ENCODE measurements around the gene POU3F3. TPM values are rescaled to one million over a fixed set of nuclear protein-coding genes. Genes with fewer than 3 reads are reported as not detected.

Gene POU3F3
- total RNA-seq, 2 donors from 2014 or later, result 0.42 TPM; not detected in 1

DNA sequence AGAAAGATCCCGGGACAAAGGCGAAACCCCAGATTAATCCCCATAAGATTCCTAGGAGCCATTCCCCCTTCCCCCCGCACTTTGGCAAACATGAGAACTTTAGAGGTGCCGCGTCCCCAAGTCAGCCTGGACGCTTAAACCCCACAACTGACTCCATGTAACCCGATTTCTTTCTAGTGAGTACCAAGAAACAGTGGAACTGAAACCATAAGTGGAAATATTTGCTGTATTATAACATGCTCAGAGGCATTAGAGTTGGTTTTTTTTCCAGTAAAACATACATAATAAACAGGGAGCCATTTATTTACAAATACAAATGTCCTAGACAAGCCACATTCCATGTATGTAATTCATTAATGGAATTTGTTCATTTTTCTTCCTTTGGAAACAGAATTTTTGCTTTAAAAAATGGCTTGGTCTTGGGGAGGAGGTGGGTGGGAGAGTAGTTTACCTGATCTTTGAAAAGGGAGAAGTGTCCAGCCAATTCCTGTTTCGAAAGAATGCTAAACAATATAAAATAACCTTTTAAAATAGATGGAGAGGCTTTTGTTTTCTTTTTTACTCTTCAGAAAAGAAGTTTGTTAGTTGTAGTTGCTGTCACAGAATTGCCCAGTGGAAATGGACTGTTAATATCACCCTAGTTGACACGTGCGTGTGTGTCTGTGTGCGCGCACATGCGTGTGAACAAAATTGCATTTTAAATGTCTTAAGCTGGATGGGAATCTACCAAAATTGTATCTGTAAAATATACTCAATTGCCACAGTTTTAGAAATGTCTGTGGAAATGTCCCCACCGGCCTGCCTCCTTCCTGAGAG lies 10.6 kb downstream of the POU3F3 start:
- H3K4me1 ChIP-seq, result peaks cover 5% of the 10 kb centered on the region
- H3K9ac ChIP-seq (ENCODE audit: low read depth in 2 of 2, low read length in 2 of 2), result no peak overlapping the region
- no peaks in the 10 kb centered on the region for H3K9me3 ChIP-seq
- H3K36me3 ChIP-seq, result no peaks in the 10 kb centered on the region
- intact Hi-C loops (cut with DNase I), result no loop called here
- H3K4me3 ChIP-seq, result no peak overlapping the region
- H3K27ac ChIP-seq, result no peak overlapping the region
- TF ChIP-seq, protein P1, sequence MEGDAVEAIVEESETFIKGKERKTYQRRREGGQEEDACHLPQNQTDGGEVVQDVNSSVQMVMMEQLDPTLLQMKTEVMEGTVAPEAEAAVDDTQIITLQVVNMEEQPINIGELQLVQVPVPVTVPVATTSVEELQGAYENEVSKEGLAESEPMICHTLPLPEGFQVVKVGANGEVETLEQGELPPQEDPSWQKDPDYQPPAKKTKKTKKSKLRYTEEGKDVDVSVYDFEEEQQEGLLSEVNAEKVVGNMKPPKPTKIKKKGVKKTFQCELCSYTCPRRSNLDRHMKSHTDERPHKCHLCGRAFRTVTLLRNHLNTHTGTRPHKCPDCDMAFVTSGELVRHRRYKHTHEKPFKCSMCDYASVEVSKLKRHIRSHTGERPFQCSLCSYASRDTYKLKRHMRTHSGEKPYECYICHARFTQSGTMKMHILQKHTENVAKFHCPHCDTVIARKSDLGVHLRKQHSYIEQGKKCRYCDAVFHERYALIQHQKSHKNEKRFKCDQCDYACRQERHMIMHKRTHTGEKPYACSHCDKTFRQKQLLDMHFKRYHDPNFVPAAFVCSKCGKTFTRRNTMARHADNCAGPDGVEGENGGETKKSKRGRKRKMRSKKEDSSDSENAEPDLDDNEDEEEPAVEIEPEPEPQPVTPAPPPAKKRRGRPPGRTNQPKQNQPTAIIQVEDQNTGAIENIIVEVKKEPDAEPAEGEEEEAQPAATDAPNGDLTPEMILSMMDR (IDR thresholded peaks at IDR 0.05), result no peak
- no peak for DNase-seq
- peaks cover 91% of the 10 kb centered on the region for H3K27me3 ChIP-seq

DNA sequence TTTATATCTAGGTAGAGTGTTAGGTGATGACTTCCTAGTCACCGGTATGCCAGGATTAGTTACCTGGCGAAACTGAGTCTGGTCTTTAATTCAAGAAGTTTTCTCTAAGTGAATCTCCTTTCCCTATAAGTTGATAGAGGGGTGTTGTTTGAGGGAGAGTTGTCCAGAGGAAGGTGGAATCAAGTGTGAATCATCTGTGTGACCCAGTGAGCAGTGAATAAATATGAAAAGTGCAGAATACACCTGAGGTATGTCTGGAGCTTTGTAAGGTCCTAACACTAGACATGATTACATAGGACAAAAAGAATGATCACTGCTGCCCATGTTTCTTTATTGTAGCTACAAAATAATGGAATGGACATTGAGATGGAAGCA lies 11.2 kb downstream of the POU3F3 start:
- DNase-seq, result no peak
- H3K4me1 ChIP-seq, result peaks cover 5% of the 10 kb centered on the region
- intact Hi-C loops (cut with DNase I), result no loop called here
- H3K4me3 ChIP-seq, result no peak overlapping the region
- no peak overlapping the region for H3K9ac ChIP-seq (ENCODE audit: low read depth in 2 of 2, low read length in 2 of 2)
- TF ChIP-seq, protein P1 (IDR thresholded peaks at IDR 0.05), result no peak
- H3K9me3 ChIP-seq, result no peaks in the 10 kb centered on the region
- H3K27me3 ChIP-seq, result peaks cover 91% of the 10 kb centered on the region
- no peak overlapping the region for H3K27ac ChIP-seq
- no peaks in the 10 kb centered on the region for H3K36me3 ChIP-seq

DNA sequence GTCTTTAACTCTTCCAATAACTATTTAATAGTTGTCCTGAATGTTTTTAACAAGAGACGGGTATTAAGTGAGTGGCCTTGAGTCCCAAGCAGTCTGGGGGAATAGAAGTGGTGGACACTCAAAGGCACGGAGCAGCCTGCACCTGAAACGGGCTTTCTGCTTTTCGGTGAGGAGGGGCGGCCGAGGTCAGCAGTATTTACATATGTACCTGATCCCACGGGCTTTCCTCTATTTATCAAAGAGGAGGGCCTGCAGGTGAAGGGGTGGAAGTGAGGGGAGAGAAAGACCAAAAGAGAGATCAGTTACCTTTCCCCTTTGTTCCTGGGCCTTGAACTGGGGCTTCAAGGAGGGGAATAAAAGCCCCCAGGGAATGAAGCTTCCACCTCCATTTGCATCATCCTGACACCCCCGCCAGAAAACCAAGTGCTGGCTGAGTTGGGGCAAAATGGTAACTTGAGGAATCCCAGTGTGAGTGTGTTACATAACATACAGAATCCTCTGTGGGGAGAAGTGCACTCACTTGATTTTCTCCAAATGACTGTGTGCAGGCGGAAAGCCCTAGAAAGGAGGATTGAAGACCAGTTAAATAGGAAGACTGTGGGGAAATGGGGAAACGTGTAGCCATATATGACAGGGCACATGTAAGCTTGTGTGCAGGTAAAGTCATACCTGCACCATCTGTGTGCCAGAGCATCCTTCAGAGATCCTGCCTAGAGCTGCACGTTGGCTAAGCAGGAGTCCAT lies 12.4 kb downstream of the POU3F3 start:
- H3K9me3 ChIP-seq, result no peaks in the 10 kb centered on the region
- no peak overlapping the region for H3K9ac ChIP-seq (ENCODE audit: low read depth in 2 of 2, low read length in 2 of 2)
- no peak overlapping the region for H3K27ac ChIP-seq
- TF ChIP-seq, protein P1 (IDR thresholded peaks at IDR 0.05), result no peak
- H3K36me3 ChIP-seq, result no peaks in the 10 kb centered on the region
- H3K27me3 ChIP-seq, result peaks cover 91% of the 10 kb centered on the region
- intact Hi-C loops (cut with DNase I), result no loop called here
- DNase-seq, result no peak
- H3K4me1 ChIP-seq, result peaks cover 5% of the 10 kb centered on the region
- no peak overlapping the region for H3K4me3 ChIP-seq

DNA sequence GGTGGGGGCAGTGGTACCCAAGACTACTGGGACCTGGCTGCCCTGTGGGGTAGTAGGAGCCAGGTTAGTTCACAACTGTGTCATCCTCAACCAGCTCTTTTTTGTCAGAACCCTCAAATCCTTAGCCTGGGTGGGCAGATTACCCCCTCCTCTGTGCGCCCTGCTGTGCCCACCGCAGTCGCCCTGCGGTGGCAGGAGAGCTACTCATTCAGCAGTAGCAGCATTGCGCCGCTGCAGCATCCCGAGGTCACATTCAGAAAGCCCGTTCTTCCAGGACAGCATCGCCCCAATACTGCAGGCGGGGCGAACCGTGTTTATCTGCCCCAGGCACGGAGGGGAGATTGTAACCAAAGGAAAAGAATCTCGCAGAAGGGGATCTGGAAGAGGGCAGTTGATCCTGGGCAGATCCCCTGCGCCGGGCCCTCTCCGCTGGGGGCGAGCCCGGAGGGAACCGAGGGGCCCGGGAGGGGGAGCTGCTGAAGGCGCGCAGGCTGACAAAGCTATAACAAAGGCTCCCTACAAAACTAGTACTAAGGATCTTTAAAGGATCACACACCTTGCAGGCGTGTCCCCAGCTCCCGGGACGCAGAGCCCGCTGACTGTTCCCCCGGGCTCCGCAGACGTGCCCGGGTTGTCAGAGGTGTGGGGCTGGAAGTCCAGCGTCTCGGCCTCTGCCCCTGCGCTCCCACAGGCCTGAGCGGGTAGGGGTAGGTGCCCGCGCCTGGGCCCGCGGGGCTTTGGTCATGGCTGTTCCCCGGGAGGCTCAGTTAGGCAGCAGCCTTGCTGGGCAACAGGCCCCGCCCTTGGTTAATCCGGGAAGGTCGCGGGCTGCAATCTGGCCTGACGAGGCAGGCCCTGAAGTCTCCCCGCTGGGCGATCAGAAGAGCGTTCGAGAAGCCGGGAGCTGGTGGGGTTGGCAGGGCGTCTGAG lies 13.2 kb downstream of the POU3F3 start:
- TF ChIP-seq, protein P1 (IDR thresholded peaks at IDR 0.05), result no peak
- Histone ChIP-seq H3K9ac (ENCODE audit: low read depth in 2 of 2, low read length in 2 of 2) (no peak overlapping the region), H3K4me3 (no peak overlapping the region), H3K27me3 (peaks cover 91% of the 10 kb centered on the region), H3K27ac (no peak overlapping the region), H3K36me3 (no peaks in the 10 kb centered on the region), H3K4me1 (peaks cover under 1% of the 10 kb centered on the region), H3K9me3 (no peaks in the 10 kb centered on the region)
- intact Hi-C loops (cut with DNase I), result no loop called here
- no peak for DNase-seq
